OCI-LY7 (cell line): ENCODE measurements around the gene CUX1. TPM values are rescaled to one million over a fixed set of nuclear protein-coding genes. Genes with fewer than 3 reads are reported as not detected.
A peak's percentile ranks its signal among the peaks of the same experiment; 100 is the strongest.

Source experiments
- BruUV-seq: library from RNA; stranded (reverse); fragments of 400-500 nt; replicated peaks from 2 replicates; lab custom pipeline; 2021; lab: Mats Ljungman, UMichigan
- CTCF ChIA-PET: fragments of 300-600 bp; sonication (Branson Sonifier 250); formaldehyde crosslinking; loops from one replicate; lab custom pipeline; 2022; ENCODE audit warnings: antibody characterized with exemption; ENCODE audit not compliant: unreplicated experiment; lab: Charles Lee
- POLR2A ChIA-PET: fragments of 300-600 bp; sonication (Branson Sonifier 250); formaldehyde crosslinking; loops from one replicate; lab custom pipeline; 2022; ENCODE audit warnings: antibody characterized with exemption; lab: Charles Lee
- DNase-seq: peaks from one replicate; pipeline ENCODE4 v3.0.0-alpha.2; 2015; ENCODE audit warnings: low spot score
- H2AFZ ChIP-seq: fragments of 200-600 bp; sonication (generic), shearing (Covaris generic); 2 replicates; pipeline ENCODE4 v1.6.1; 2014; ENCODE audit warnings: mild to moderate bottlenecking, antibody characterized with exemption, low read length, moderate library complexity
- H3K27ac ChIP-seq: fragments of 200-600 bp; sonication (generic); 2 replicates; pipeline ENCODE4 v1.5.1; 2014; ENCODE audit warnings: mixed run types, low read depth, mild to moderate bottlenecking, moderate library complexity, low read length, inconsistent platforms; ENCODE audit not compliant: poor library complexity, severe bottlenecking
- H3K36me3 ChIP-seq: fragments of 200-600 bp; sonication (generic); 2 replicates; pipeline ENCODE4 v1.6.1; 2014; ENCODE audit warnings: mild to moderate bottlenecking, antibody characterized with exemption, low read length, moderate library complexity, mixed read lengths; ENCODE audit not compliant: insufficient read depth
- H3K4me1 ChIP-seq: fragments of 200-600 bp; sonication (generic); 2 replicates; pipeline ENCODE4 v1.5.1; 2014; ENCODE audit warnings: mild to moderate bottlenecking, low read length; ENCODE audit not compliant: insufficient read depth, poor library complexity, severe bottlenecking
- H3K4me2 ChIP-seq: fragments of 200-600 bp; sonication (generic); 2 replicates; pipeline ENCODE4 v1.6.1; 2014; ENCODE audit warnings: mild to moderate bottlenecking, low read length
- H3K4me3 ChIP-seq: fragments of 200-600 bp; sonication (generic); 2 replicates; pipeline ENCODE4 v1.5.1; 2014; ENCODE audit warnings: mild to moderate bottlenecking, low read depth, low read length; ENCODE audit not compliant: poor library complexity, severe bottlenecking
- H3K79me2 ChIP-seq: fragments of 200-600 bp; sonication (generic); 2 replicates; pipeline ENCODE4 v1.6.1; 2016; ENCODE audit warnings: low read depth, mild to moderate bottlenecking, low read length, moderate library complexity, mixed read lengths; ENCODE audit not compliant: insufficient read depth
- H3K9me2 ChIP-seq: fragments of 200-600 bp; sonication (generic); 2 replicates; pipeline ENCODE4 v1.6.1; 2016; ENCODE audit warnings: mild to moderate bottlenecking, low read length, mixed read lengths; ENCODE audit not compliant: insufficient read depth
- H3K9me3 ChIP-seq: fragments of 200-600 bp; sonication (generic); 2 replicates; pipeline ENCODE4 v1.6.1; 2014; ENCODE audit warnings: mild to moderate bottlenecking, mixed run types, low read length, mixed read lengths
- H4K20me1 ChIP-seq: fragments of 200-600 bp; sonication (generic); 2 replicates; pipeline ENCODE4 v1.6.1; 2014; ENCODE audit warnings: mild to moderate bottlenecking, antibody characterized with exemption, low read length, moderate library complexity, mixed read lengths; ENCODE audit not compliant: insufficient read depth
- CTCF ChIP-seq: fragments of 200-600 bp; sonication (generic); conservative IDR thresholded peaks from 2 replicates; pipeline ENCODE4 v1.5.1; 2014; ENCODE audit warnings: mild to moderate bottlenecking, antibody characterized with exemption, low read length, moderate library complexity, mixed read lengths
- EZH2phosphoT487 ChIP-seq: fragments of 200-600 bp; sonication (generic); IDR thresholded peaks from 2 replicates; pipeline ENCODE4 v1.6.1; 2018; ENCODE audit warnings: low read depth, borderline replicate concordance, mild to moderate bottlenecking, mixed run types, antibody characterized with exemption, low read length, moderate library complexity, mixed read lengths
- intact Hi-C: fragments of 100-400 bp; cut with micrococcal nuclease; formaldehyde crosslinking; loops from one replicate; pipeline ENCODE4 v1.10.0; 2022; ENCODE audit not compliant: unreplicated experiment
- total RNA-seq, 2 experiments: library from RNA; depleted of rRNA in 1 of 2; stranded (reverse); fragments of >200 nt in 1 of 2; shearing (Covaris generic) in 1 of 2; gene quantifications; 2 replicates each; pipeline ENCODE4 v1.2.3, GENCODE V29; 2014 to 2022

Gene CUX1
- total RNA-seq, 2 experiments from 2014 or later, result 143 to 199 TPM

GRCh38 chr7:101882595-101883564, 65.5 kb downstream of the CUX1 start:
- Histone ChIP-seq H2AFZ (no peak overlapping the region), H3K27ac (peak overlapping the region; percentile 97), H3K79me2 (peaks cover 100% of the 10 kb centered on the region), H3K36me3 (peaks cover 39% of the 10 kb centered on the region), H3K9me2 (no peaks in the 10 kb centered on the region), H4K20me1 (peaks cover 30% of the 10 kb centered on the region; the same call in 1 of the 2 replicates), H3K4me1 (peaks cover 100% of the 10 kb centered on the region), H3K4me2 (peak overlapping the region; percentile 100), H3K4me3 (peak overlapping the region; percentile 20), H3K9me3 (no peaks in the 10 kb centered on the region)
- no peak for TF ChIP-seq EZH2phosphoT487
- peak; percentile 37 for TF ChIP-seq CTCF
- POLR2A ChIA-PET, result interaction anchor here (0.8 to 2.1 kb wide), 4 partner anchors 10 to 65 kb away, joined by 3 to 6 read pairs (median 4); no protein-coding TSS in a partner anchor
- CTCF ChIA-PET, result interaction anchor here (1.0 kb wide), 1 partner anchor 13 kb away, joined by 9 read pairs; no protein-coding TSS in a partner anchor
- intact Hi-C loops, result no loop called here
- BruUV-seq, result no TSS peak
- DNase-seq, result peak; percentile 64

GRCh38 chr7:101884671-101885596, 67.5 kb downstream of the CUX1 start:
- Histone ChIP-seq H3K36me3 (peaks cover 54% of the 10 kb centered on the region), H3K9me2 (no peaks in the 10 kb centered on the region), H2AFZ (no peak overlapping the region), H3K27ac (peak overlapping the region; percentile 93), H4K20me1 (peaks cover 42% of the 10 kb centered on the region; the same call in 1 of the 2 replicates), H3K4me1 (peaks cover 100% of the 10 kb centered on the region), H3K4me3 (peak overlapping the region; percentile 61), H3K79me2 (peaks cover 100% of the 10 kb centered on the region), H3K9me3 (no peaks in the 10 kb centered on the region), H3K4me2 (peak overlapping the region; percentile 85)
- ChIA-PET CTCF (interaction anchor here (1.3 to 1.4 kb wide), 2 partner anchors 15 to 16 kb away, joined by 3 to 5 read pairs; no protein-coding TSS in a partner anchor), POLR2A (interaction anchor here (0.6 to 1.7 kb wide), 14 partner anchors 10 to 105 kb away, joined by 3 to 12 read pairs (median 5); no protein-coding TSS in a partner anchor)
- TF ChIP-seq CTCF, result no peak
- TF ChIP-seq EZH2phosphoT487, result no peak
- BruUV-seq, result no TSS peak
- peak; percentile 91 for DNase-seq
- intact Hi-C loops, result loop anchor here (2.0 to 5.0 kb wide), 3 partner anchors 28 to 106 kb away; no protein-coding TSS in a partner anchor
